Measurements from ENCODE around the gene FCAMR. TPM values are rescaled to one million over a fixed set of nuclear protein-coding genes. Genes with fewer than 3 reads are reported as not detected.

FCAMR gene
- total RNA-seq, 1 donor from 2014 or later, result not detected

DNA sequence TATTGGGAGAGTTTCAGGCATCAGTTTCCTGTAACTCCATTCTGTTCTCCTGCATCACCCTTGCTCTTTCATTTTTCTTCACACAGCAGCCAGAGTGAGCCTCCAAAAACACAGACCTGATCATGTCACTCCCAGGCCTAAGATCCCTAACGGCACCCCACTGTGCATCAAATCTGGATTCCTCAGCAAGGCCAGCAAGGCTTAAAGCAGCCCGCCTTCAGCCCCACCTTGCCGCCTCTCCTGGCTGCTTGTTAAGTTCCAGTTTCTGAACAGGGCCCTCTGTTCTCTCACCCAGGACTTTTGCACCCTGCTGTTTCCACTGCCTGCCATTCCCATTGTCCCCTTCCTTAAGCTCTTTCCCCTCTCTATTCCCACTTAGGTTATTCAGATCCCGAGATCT, 33.0 kb upstream of the FCAMR start:
- Histone ChIP-seq H3K4me3 (ENCODE audit: low read depth, low read length) (no peak overlapping the region), H3K36me3 (ENCODE audit: control insufficient read depth, insufficient read depth, low read length) (no peaks in the 10 kb centered on the region), H3K27me3 (ENCODE audit: control insufficient read depth, insufficient read depth, low read length) (no peaks in the 10 kb centered on the region)
- TF ChIP-seq, protein P1, sequence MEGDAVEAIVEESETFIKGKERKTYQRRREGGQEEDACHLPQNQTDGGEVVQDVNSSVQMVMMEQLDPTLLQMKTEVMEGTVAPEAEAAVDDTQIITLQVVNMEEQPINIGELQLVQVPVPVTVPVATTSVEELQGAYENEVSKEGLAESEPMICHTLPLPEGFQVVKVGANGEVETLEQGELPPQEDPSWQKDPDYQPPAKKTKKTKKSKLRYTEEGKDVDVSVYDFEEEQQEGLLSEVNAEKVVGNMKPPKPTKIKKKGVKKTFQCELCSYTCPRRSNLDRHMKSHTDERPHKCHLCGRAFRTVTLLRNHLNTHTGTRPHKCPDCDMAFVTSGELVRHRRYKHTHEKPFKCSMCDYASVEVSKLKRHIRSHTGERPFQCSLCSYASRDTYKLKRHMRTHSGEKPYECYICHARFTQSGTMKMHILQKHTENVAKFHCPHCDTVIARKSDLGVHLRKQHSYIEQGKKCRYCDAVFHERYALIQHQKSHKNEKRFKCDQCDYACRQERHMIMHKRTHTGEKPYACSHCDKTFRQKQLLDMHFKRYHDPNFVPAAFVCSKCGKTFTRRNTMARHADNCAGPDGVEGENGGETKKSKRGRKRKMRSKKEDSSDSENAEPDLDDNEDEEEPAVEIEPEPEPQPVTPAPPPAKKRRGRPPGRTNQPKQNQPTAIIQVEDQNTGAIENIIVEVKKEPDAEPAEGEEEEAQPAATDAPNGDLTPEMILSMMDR (IDR thresholded peaks at IDR 0.05; ENCODE audit: insufficient read depth, low read length, poor library complexity, severe bottlenecking), result no peak
- DNase-seq (ENCODE audit: low read depth), result no peak

DNA sequence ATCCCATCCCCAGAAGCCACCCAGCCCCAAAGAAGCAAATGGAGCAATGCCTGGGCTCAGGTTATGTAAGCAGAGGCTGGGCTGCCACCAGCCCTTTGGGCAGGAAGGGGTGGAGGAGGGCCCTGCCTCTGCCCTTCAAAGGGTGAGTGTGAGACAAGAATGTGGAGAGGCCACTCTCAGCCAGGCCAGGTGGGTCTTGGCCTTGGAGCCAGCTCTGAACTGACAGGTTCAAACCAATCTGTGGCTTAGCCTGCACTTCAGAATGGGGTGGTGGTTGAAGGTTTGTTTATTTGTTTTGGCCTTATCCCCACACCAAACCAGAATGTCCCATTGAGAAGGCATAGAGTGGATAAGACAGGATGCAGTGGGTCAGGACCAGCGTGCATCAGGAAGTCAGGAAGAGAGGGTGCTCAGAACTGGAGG, 32.5 kb upstream of the FCAMR start:
- Histone ChIP-seq H3K4me3 (ENCODE audit: low read depth, low read length) (no peak overlapping the region), H3K36me3 (ENCODE audit: control insufficient read depth, insufficient read depth, low read length) (no peaks in the 10 kb centered on the region), H3K27me3 (ENCODE audit: control insufficient read depth, insufficient read depth, low read length) (no peaks in the 10 kb centered on the region)
- DNase-seq (ENCODE audit: low read depth), result no peak
- TF ChIP-seq, protein P1 (IDR thresholded peaks at IDR 0.05; ENCODE audit: insufficient read depth, low read length, poor library complexity, severe bottlenecking), result no peak

DNA sequence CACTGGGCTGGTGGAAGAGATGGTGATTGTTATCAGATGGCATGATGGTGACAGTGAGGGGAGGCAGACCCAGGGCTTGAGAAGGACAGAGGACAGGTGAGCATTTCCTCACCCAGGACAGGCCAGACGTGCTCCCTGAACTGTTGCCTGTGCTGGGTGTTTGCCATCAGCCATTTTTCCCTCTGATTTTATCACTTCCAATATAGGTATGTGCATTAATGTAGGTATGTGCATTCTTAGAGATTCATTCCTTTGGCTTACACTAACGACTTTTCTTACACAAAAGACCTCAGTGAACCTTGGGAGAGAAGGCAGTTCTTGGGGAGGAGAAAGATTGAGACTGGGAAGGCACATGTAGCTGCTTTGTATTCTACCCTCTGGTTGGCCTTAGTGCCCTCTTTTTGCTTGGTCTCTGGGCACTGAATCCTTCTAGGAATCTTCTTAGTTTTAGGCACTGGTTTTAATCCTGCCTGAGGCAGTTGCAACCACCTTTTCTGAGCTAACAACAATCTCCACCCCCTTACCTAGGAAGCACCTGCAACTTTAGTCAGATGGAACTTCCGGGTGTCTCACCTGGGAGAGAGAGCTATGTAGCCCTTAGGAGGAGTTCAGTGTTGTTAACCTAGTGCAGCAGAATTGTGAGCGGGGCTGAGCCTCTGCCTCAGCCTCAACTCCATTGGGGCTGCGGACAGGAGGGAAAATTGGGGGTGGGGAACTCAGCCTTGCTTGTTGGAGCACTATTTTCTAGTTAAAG, 31.4 kb upstream of the FCAMR start:
- no peaks in the 10 kb centered on the region for H3K27me3 ChIP-seq (ENCODE audit: control insufficient read depth, insufficient read depth, low read length)
- H3K36me3 ChIP-seq (ENCODE audit: control insufficient read depth, insufficient read depth, low read length), result no peaks in the 10 kb centered on the region
- TF ChIP-seq, protein P1 (IDR thresholded peaks at IDR 0.05; ENCODE audit: insufficient read depth, low read length, poor library complexity, severe bottlenecking), result no peak
- H3K4me3 ChIP-seq (ENCODE audit: low read depth, low read length), result no peak overlapping the region
- DNase-seq (ENCODE audit: low read depth), result no peak

DNA sequence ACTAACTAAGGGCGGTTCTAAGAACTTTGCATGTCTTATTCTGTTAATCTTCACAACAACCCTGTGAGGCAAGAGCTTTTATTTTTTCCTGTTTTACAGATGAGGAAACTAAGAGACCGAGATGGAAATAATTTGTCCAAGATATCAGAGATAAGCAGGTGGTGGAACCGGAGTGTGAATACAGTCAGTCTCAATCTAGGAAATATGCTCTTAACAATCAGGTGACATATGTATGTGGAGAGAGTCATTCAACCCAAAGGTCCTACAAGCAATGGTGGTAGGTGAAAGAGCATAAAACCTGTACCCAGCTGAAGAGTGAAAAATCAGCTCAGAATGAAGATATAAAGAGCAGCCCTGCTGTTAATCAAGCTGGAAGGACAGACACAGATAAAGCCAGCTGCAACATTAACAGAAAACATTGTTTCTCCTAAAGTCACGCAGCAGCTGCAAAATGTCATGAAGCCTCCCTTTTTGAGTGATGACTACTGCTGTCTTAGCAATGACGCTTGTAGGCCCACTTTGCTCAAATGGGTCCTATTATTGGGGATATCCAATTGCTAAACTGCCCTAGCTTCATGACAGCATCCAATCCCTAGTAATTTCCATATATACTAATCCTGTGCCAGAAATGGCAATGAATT, 30.5 kb upstream of the FCAMR start:
- Histone ChIP-seq H3K27me3 (ENCODE audit: control insufficient read depth, insufficient read depth, low read length) (no peaks in the 10 kb centered on the region), H3K4me3 (ENCODE audit: low read depth, low read length) (no peak overlapping the region), H3K36me3 (ENCODE audit: control insufficient read depth, insufficient read depth, low read length) (no peaks in the 10 kb centered on the region)
- TF ChIP-seq, protein P1 (IDR thresholded peaks at IDR 0.05; ENCODE audit: insufficient read depth, low read length, poor library complexity, severe bottlenecking), result no peak
- DNase-seq (ENCODE audit: low read depth), result no peak

DNA sequence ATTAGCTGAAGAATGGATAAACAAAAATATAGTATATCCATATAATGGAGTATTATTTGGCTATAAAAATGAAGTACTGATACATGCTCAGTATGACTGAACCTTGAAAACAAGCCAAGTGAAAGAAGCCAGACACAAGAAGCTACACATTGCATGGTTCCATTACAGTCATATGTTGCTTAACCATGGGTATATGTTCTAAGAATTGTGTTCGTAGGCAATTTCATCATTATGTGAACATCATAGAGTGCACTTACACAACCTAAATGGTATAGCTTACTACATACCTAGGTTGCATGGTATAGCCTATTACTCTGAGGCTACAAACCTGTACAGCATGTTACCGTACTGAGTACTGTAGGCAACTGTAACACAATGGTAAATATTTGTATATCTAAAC, 28.6 kb upstream of the FCAMR start:
- TF ChIP-seq, protein P1 (IDR thresholded peaks at IDR 0.05; ENCODE audit: insufficient read depth, low read length, poor library complexity, severe bottlenecking), result no peak
- H3K27me3 ChIP-seq (ENCODE audit: control insufficient read depth, insufficient read depth, low read length), result no peaks in the 10 kb centered on the region
- H3K4me3 ChIP-seq (ENCODE audit: low read depth, low read length), result no peak overlapping the region
- H3K36me3 ChIP-seq (ENCODE audit: control insufficient read depth, insufficient read depth, low read length), result no peaks in the 10 kb centered on the region
- no peak for DNase-seq (ENCODE audit: low read depth)

Measured in kidney epithelial cell (primary cell).